ENCODE measurements around the gene PLCD1. TPM values are rescaled to one million over a fixed set of nuclear protein-coding genes. Genes with fewer than 3 reads are reported as not detected.
"Not testable (repeated sequence)": the region's sequence is repeated elsewhere in the genome, so short reads cannot be mapped to it uniquely, and the experiment has no call there.

PLCD1 gene
- total RNA-seq (2014; rRNA removed; shearing (Covaris generic)): 18.8 and 20.2 TPM in 2 replicates
- polyA plus RNA-seq (2016; fragmentation: Nextera tagmentation; extraction: Ambion mirVana): 19.6 and 21.4 TPM in 2 replicates

DNA sequence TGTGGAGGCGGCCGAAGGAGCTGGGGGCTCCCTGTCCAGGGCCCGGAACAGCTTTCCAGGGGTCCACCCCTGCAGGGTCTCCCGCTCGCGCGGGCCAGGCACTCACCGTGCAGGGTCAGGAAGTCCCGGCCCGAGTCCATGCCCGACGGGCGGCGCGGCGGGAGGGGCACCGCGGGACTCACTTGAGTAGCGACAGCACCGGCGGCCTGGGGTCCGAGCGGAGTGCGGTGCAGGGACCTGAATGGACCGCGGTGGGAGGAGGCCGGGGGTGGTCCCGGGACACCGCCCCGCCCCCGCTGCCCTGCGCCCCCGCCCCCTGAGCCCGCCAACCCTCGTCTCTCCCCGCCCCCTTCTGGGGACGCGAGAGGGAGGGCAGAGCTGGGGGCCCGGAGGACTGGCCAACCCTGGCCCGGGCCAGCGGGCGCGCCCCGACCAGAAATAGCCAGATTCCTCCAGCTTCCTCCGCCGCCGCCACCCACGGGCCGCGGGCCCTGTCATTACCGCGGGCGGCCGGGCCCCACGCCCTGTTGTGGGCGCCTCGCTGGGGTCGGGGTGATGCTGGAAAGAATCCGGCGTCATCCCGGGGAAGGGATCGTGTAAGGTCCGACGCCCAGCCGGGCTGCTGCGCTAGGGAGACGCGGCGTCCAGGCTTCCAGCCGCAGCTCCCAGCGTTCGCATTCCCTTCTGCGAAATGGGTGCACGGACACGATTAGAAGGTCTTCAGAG lies at the start of gene PLCD1:
TSS of gene PLCD1 (minus strand) at position 243 of the 726 bp plus-strand sequence. CDS start at position 140, 103 bp downstream.
- no peaks in the 10 kb centered on the region for H3K79me2 ChIP-seq (ENCODE audit: insufficient read depth)
- H3K36me3 ChIP-seq (ENCODE audit: low read depth): no peaks in the 10 kb centered on the region
- peak within 1 kb of the TSS; percentile 67 for H3K4me3 ChIP-seq
- peak within 1 kb of the TSS; percentile 51 for H3K4me2 ChIP-seq (ENCODE audit: unreplicated experiment)
- whole genome bisulfite sequencing, 2 experiments (ENCODE audit: low coverage in 1 of 2, low lambda C conversion rate in 2 of 2, missing lambda C conversion rate in 2 of 2): 1 to 4% methylated on average over 26 to 43 of the region's 75 CpGs
- peak within 1 kb of the TSS; percentile 82 for H3K9ac ChIP-seq
- H3K27ac ChIP-seq: peak within 1 kb of the TSS; percentile 68
- peak within 1 kb of the TSS; percentile 67 for H2AFZ ChIP-seq
- in situ Hi-C loops (cut with MboI): no loop called here
- no peak for TF ChIP-seq EZH2 (IDR thresholded peaks at IDR 0.05; ENCODE audit: insufficient read depth, poor library complexity, severe bottlenecking)
- TF ChIP-seq EZH2phosphoT487 (IDR thresholded peaks at IDR 0.05; ENCODE audit: insufficient read depth, low read depth): no peak
- no peaks in the 10 kb centered on the region for H3K27me3 ChIP-seq (replicated peaks; ENCODE audit: insufficient read depth)
- no peaks in the 10 kb centered on the region for H3K9me3 ChIP-seq (ENCODE audit: low read depth)
- peaks cover 27% of the 10 kb centered on the region for H3F3A ChIP-seq (ENCODE audit: insufficient read depth)
- H3K9me2 ChIP-seq (ENCODE audit: insufficient read depth): no peaks in the 10 kb centered on the region
- H3K4me1 ChIP-seq (ENCODE audit: insufficient read depth): peaks cover 31% of the 10 kb centered on the region
- H4K20me1 ChIP-seq (ENCODE audit: insufficient read depth): no peaks in the 10 kb centered on the region
- peak; percentile 87 for DNase-seq

DNA sequence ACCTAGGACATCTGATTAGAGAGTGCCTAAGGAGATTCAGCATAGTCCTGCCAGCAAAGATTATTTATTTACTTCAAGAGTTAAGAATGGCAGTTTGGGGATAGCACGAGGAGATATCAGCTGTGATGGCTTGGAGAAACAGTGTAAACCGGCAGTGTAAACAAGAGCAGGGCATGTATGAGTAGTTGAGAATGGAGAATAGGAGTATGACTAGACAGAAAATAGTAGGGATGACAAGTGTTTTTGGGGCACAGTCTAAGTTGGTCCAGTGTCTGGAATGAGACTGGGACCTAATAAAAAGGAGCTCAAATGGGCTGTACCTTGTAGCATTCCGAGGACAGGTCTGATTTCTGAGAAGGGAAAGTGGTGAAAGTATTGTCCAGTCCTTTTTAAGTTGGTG lies 47.6 kb upstream of the PLCD1 start:
- H3K4me1 ChIP-seq (ENCODE audit: insufficient read depth); DNase-seq; H3K27me3 ChIP-seq (replicated peaks; ENCODE audit: insufficient read depth); H3K4me3 ChIP-seq; H2AFZ ChIP-seq; H3K79me2 ChIP-seq (ENCODE audit: insufficient read depth); H4K20me1 ChIP-seq (ENCODE audit: insufficient read depth); H3K27ac ChIP-seq; H3K36me3 ChIP-seq (ENCODE audit: low read depth); H3K9ac ChIP-seq; H3K4me2 ChIP-seq (ENCODE audit: unreplicated experiment); H3K9me2 ChIP-seq (ENCODE audit: insufficient read depth); in situ Hi-C loops (cut with MboI); H3K9me3 ChIP-seq (ENCODE audit: low read depth); H3F3A ChIP-seq (ENCODE audit: insufficient read depth): not testable (repeated sequence)
- 51 to 60% methylated on average over 2 to 3 of the region's 3 CpGs for WGBS, 2 experiments (ENCODE audit: low coverage in 1 of 2, low lambda C conversion rate in 2 of 2, missing lambda C conversion rate in 2 of 2)

DNA sequence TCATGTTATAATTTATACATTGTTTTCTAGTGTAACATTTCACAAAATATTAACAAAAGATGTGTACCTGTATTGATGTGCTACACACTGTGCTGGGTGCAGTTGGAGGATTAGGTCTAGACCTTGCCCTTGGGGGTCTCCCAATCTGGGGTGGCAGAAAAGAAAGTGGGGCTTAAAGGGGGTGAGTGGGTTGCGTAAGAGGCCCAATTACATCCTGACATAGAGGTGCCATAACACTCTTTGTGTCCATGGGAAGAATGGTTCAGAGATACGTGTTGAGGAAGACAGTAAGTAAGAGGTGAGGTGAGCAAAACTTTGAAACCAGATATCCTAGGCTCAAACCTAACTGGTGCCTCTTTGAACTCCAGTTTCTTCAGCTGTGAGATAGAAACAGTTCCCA lies 40.6 kb upstream of the PLCD1 start:
- TF ChIP-seq EZH2 (IDR thresholded peaks at IDR 0.05; ENCODE audit: insufficient read depth, poor library complexity, severe bottlenecking) (no peak), EZH2phosphoT487 (IDR thresholded peaks at IDR 0.05; ENCODE audit: insufficient read depth, low read depth) (no peak)
- no peaks in the 10 kb centered on the region for H3K36me3 ChIP-seq (ENCODE audit: low read depth)
- H2AFZ ChIP-seq: no peak overlapping the region
- H3K9me3 ChIP-seq (ENCODE audit: low read depth): no peaks in the 10 kb centered on the region
- no peak overlapping the region for H3K4me2 ChIP-seq (ENCODE audit: unreplicated experiment)
- H3K27ac ChIP-seq: no peak overlapping the region
- no peak for DNase-seq
- H3K9me2 ChIP-seq (ENCODE audit: insufficient read depth): no peaks in the 10 kb centered on the region
- H3K79me2 ChIP-seq (ENCODE audit: insufficient read depth): no peaks in the 10 kb centered on the region
- H3K27me3 ChIP-seq (replicated peaks; ENCODE audit: insufficient read depth): peaks cover 10% of the 10 kb centered on the region; the same call in 1 of the 2 replicates
- H3K9ac ChIP-seq: no peak overlapping the region
- H3K4me3 ChIP-seq: no peak overlapping the region
- no peaks in the 10 kb centered on the region for H3K4me1 ChIP-seq (ENCODE audit: insufficient read depth)
- in situ Hi-C loops (cut with MboI): no loop called here
- no peaks in the 10 kb centered on the region for H3F3A ChIP-seq (ENCODE audit: insufficient read depth)
- no peaks in the 10 kb centered on the region for H4K20me1 ChIP-seq (ENCODE audit: insufficient read depth)
- 39 to 59% methylated on average over 2 of the region's 2 CpGs for WGBS, 2 experiments (ENCODE audit: low coverage in 1 of 2, low lambda C conversion rate in 2 of 2, missing lambda C conversion rate in 2 of 2)

DNA sequence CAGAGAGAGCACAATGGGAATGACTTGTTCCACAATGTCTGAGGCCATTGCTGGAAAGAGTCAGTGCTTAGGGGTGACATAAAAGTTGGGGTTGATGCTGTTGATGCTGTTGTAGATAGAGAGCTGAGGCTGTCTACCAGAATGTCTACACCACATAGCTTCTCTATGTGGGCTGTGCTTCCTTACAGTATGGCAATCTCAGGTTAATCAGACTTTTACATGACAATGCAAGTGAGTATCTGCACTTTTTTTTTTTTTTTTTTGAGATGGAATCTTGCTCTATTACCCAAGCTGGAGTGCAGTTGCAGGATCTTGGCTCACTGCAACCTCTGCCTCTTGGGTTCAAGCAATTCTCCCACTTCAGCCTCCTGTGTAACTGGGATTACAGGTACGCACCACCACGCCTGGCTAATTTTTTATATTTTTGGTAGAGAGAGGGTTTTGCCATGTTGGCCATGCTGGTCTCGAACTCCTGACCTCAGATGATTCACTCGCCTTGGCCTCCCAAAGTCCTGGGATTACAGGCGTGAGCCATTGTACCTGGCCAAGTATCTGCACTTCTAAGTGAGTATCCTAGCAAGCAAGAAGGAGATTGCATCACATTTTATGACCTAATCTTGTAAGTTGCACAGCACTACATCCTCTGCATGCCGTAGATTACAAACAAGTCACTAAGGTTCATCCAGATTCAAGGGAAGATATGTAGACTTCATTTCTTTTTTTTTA lies 38.2 kb upstream of the PLCD1 start:
- Histone ChIP-seq H4K20me1 (ENCODE audit: insufficient read depth) (no peaks in the 10 kb centered on the region), H3K36me3 (ENCODE audit: low read depth) (no peaks in the 10 kb centered on the region), H3K4me1 (ENCODE audit: insufficient read depth) (no peaks in the 10 kb centered on the region), H3K4me2 (ENCODE audit: unreplicated experiment) (no peak overlapping the region), H3F3A (ENCODE audit: insufficient read depth) (no peaks in the 10 kb centered on the region), H3K27me3 (replicated peaks; ENCODE audit: insufficient read depth) (peaks cover 10% of the 10 kb centered on the region), H3K9me2 (ENCODE audit: insufficient read depth) (no peaks in the 10 kb centered on the region), H3K27ac (no peak overlapping the region), H3K79me2 (ENCODE audit: insufficient read depth) (no peaks in the 10 kb centered on the region), H3K4me3 (no peak overlapping the region), H3K9ac (no peak overlapping the region), H2AFZ (no peak overlapping the region), H3K9me3 (ENCODE audit: low read depth) (no peaks in the 10 kb centered on the region)
- DNase-seq: peak; percentile 24
- 74 to 75% methylated on average over 6 of the region's 6 CpGs for WGBS, 2 experiments (ENCODE audit: low coverage in 1 of 2, low lambda C conversion rate in 2 of 2, missing lambda C conversion rate in 2 of 2)
- in situ Hi-C loops (cut with MboI): no loop called here
- TF ChIP-seq EZH2phosphoT487 (IDR thresholded peaks at IDR 0.05; ENCODE audit: insufficient read depth, low read depth): no peak
- TF ChIP-seq EZH2 (IDR thresholded peaks at IDR 0.05; ENCODE audit: insufficient read depth, poor library complexity, severe bottlenecking): no peak

DNA sequence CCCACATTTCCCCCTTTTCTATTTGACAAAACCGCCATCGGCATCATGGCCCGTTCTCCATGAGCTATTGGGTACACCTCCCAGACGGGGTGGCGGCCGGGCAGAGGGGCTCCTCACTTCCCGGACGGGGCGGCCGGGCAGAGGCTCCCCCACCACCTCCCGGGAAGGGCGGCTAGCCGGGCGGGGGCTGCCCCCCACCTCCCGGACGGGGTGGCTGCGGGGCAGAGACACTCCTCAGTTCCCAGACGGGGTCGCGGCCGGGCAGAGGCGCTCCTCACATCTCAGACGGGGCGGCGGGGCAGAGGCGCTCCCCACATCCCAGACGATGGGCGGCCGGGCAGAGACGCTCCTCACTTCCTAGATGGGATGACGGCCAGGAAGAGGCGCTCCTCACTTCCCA lies 35.0 kb upstream of the PLCD1 start:
- H3K36me3 ChIP-seq (ENCODE audit: low read depth); H3K9me2 ChIP-seq (ENCODE audit: insufficient read depth); H3K27me3 ChIP-seq (replicated peaks; ENCODE audit: insufficient read depth); DNase-seq; in situ Hi-C loops (cut with MboI); H4K20me1 ChIP-seq (ENCODE audit: insufficient read depth); H3K79me2 ChIP-seq (ENCODE audit: insufficient read depth); H3K9ac ChIP-seq; H3K4me2 ChIP-seq (ENCODE audit: unreplicated experiment); H3K9me3 ChIP-seq (ENCODE audit: low read depth); H3K4me1 ChIP-seq (ENCODE audit: insufficient read depth); H3K27ac ChIP-seq; H3K4me3 ChIP-seq; H2AFZ ChIP-seq; H3F3A ChIP-seq (ENCODE audit: insufficient read depth): not testable (repeated sequence)
- WGBS, 2 experiments (ENCODE audit: low coverage in 1 of 2, low lambda C conversion rate in 2 of 2, missing lambda C conversion rate in 2 of 2): 80 to 82% methylated on average over 8 to 32 of the region's 32 CpGs

Measured in GM23248 (cell line).